Measurements from ENCODE around the gene AADAC. TPM values are rescaled to one million over a fixed set of nuclear protein-coding genes. Genes with fewer than 3 reads are reported as not detected.

The AADAC gene
- polyA plus RNA-seq, 1 donor from 2014 or later, result not detected

- Histone ChIP-seq H3K9ac (ENCODE audit: low read length) (no peak overlapping the region), H3K9me3 (ENCODE audit: low read length) (no peaks in the 10 kb centered on the region)
Observed at GRCh38 chr3:151769175-151769574, 44.7 kb upstream of the AADAC start.

DNA sequence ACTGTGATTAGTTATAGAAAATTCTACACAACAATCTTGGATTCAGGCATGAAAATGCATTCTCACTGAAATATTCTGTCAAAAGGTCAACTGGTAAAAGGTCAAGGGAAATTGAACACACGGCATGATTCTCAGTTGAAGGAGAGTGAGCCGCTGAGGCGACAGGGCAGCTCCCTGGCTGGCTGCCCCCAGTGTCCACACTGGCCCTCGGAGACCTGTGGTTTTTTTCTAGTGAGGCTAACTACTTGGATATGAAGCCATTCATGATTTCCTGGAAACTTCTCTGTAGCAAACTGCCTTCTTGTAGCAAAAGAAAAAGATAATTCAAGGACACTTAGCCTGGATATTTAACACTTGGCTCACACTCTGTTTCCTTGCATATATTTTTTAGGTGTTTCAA lies 43.0 kb upstream of the AADAC start:
- H4K20me1 ChIP-seq (ENCODE audit: insufficient read depth), result no peaks in the 10 kb centered on the region
- H3K4me2 ChIP-seq (ENCODE audit: low read length), result no peak overlapping the region
- H3K4me3 ChIP-seq (ENCODE audit: low read length), result no peak overlapping the region
- no peak overlapping the region for H3K9ac ChIP-seq (ENCODE audit: low read length)
- H3K36me3 ChIP-seq (ENCODE audit: insufficient read depth, low read length), result no peaks in the 10 kb centered on the region
- TF ChIP-seq, protein P1, sequence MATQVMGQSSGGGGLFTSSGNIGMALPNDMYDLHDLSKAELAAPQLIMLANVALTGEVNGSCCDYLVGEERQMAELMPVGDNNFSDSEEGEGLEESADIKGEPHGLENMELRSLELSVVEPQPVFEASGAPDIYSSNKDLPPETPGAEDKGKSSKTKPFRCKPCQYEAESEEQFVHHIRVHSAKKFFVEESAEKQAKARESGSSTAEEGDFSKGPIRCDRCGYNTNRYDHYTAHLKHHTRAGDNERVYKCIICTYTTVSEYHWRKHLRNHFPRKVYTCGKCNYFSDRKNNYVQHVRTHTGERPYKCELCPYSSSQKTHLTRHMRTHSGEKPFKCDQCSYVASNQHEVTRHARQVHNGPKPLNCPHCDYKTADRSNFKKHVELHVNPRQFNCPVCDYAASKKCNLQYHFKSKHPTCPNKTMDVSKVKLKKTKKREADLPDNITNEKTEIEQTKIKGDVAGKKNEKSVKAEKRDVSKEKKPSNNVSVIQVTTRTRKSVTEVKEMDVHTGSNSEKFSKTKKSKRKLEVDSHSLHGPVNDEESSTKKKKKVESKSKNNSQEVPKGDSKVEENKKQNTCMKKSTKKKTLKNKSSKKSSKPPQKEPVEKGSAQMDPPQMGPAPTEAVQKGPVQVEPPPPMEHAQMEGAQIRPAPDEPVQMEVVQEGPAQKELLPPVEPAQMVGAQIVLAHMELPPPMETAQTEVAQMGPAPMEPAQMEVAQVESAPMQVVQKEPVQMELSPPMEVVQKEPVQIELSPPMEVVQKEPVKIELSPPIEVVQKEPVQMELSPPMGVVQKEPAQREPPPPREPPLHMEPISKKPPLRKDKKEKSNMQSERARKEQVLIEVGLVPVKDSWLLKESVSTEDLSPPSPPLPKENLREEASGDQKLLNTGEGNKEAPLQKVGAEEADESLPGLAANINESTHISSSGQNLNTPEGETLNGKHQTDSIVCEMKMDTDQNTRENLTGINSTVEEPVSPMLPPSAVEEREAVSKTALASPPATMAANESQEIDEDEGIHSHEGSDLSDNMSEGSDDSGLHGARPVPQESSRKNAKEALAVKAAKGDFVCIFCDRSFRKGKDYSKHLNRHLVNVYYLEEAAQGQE (IDR thresholded peaks at IDR 0.05; ENCODE audit: borderline replicate concordance), result no peak
- no peak for TF ChIP-seq RAD21 (conservative IDR thresholded peaks at IDR 0.05)
- no peak for TF ChIP-seq EZH2 (IDR thresholded peaks at IDR 0.05; ENCODE audit: borderline replicate concordance, insufficient read depth, low read length, poor library complexity, severe bottlenecking)
- TF ChIP-seq, protein P2, sequence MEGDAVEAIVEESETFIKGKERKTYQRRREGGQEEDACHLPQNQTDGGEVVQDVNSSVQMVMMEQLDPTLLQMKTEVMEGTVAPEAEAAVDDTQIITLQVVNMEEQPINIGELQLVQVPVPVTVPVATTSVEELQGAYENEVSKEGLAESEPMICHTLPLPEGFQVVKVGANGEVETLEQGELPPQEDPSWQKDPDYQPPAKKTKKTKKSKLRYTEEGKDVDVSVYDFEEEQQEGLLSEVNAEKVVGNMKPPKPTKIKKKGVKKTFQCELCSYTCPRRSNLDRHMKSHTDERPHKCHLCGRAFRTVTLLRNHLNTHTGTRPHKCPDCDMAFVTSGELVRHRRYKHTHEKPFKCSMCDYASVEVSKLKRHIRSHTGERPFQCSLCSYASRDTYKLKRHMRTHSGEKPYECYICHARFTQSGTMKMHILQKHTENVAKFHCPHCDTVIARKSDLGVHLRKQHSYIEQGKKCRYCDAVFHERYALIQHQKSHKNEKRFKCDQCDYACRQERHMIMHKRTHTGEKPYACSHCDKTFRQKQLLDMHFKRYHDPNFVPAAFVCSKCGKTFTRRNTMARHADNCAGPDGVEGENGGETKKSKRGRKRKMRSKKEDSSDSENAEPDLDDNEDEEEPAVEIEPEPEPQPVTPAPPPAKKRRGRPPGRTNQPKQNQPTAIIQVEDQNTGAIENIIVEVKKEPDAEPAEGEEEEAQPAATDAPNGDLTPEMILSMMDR (IDR thresholded peaks at IDR 0.05; ENCODE audit: poor library complexity, severe bottlenecking), result no peak
- TF ChIP-seq SMC3 (conservative IDR thresholded peaks at IDR 0.05; ENCODE audit: poor library complexity), result no peak
- TF ChIP-seq TAF1 (IDR thresholded peaks at IDR 0.05; ENCODE audit: low read depth), result no peak
- TF ChIP-seq EP300 (conservative IDR thresholded peaks at IDR 0.05; ENCODE audit: poor library complexity, severe bottlenecking), result no peak
- TF ChIP-seq MXI1 (conservative IDR thresholded peaks at IDR 0.05; ENCODE audit: poor library complexity, severe bottlenecking), result no peak
- TF ChIP-seq POLR2AphosphoS5 (IDR thresholded peaks at IDR 0.05), result no peak
- no peak overlapping the region for H3K27ac ChIP-seq (ENCODE audit: low read length)
- H3K79me2 ChIP-seq (replicated peaks; ENCODE audit: insufficient read depth, low read length), result no peaks in the 10 kb centered on the region
- no peaks in the 10 kb centered on the region for H3F3A ChIP-seq (ENCODE audit: insufficient read depth, low read length, poor library complexity, severe bottlenecking)
- H2AFZ ChIP-seq (ENCODE audit: low read depth, low read length), result no peak overlapping the region
- no peaks in the 10 kb centered on the region for H3K9me3 ChIP-seq (ENCODE audit: low read length)
- H3K9me2 ChIP-seq (ENCODE audit: insufficient read depth, low read length), result no peaks in the 10 kb centered on the region
- H3K27me3 ChIP-seq (ENCODE audit: insufficient read depth, low read depth, low read length), result no peaks in the 10 kb centered on the region

More at GRCh38 chr3:151769175-151769574, 44.7 kb upstream of the AADAC start:
- no peak overlapping the region for H3K4me3 ChIP-seq (ENCODE audit: low read length)
- H3K27ac ChIP-seq (ENCODE audit: low read length), result no peak overlapping the region
- no peaks in the 10 kb centered on the region for H3F3A ChIP-seq (ENCODE audit: insufficient read depth, low read length, poor library complexity, severe bottlenecking)
- H3K9me2 ChIP-seq (ENCODE audit: insufficient read depth, low read length), result no peaks in the 10 kb centered on the region
- H3K79me2 ChIP-seq (replicated peaks; ENCODE audit: insufficient read depth, low read length), result no peaks in the 10 kb centered on the region
- no peaks in the 10 kb centered on the region for H3K36me3 ChIP-seq (ENCODE audit: insufficient read depth, low read length)
- H4K20me1 ChIP-seq (ENCODE audit: insufficient read depth), result no peaks in the 10 kb centered on the region
- no peak overlapping the region for H2AFZ ChIP-seq (ENCODE audit: low read depth, low read length)
- no peak overlapping the region for H3K4me2 ChIP-seq (ENCODE audit: low read length)
- no peaks in the 10 kb centered on the region for H3K27me3 ChIP-seq (ENCODE audit: insufficient read depth, low read depth, low read length)
- TF ChIP-seq, protein P1 (IDR thresholded peaks at IDR 0.05; ENCODE audit: borderline replicate concordance), result no peak
